OCI-LY1 (cell line): ENCODE data around the gene ELMO3.

Experiments
- CTCF ChIP-seq: fragments of 200-600 bp; sonication (generic), shearing (Covaris generic); IDR thresholded peaks from 2 replicates; pipeline ENCODE4 v1.5.1; 2017; ENCODE audit warnings: mild to moderate bottlenecking, antibody characterized with exemption, low read length, moderate library complexity, mixed read lengths
- EZH2 ChIP-seq: fragments of 200-600 bp; sonication (generic), shearing (Covaris generic); IDR thresholded peaks from 2 replicates; pipeline ENCODE4 v1.8.0; 2017; ENCODE audit warnings: borderline replicate concordance, mixed run types, mild to moderate bottlenecking, antibody characterized with exemption, low read length, moderate library complexity, mixed read lengths

GRCh38 chr16:67151431-67152097 is 47.4 kb upstream of the ELMO3 start:
- TF ChIP-seq CTCF (no peak), EZH2 (no peak)
